Measurements from ENCODE around the gene MITF. TPM values are rescaled to one million over a fixed set of nuclear protein-coding genes. Genes with fewer than 3 reads are reported as not detected.

Gene MITF
- total RNA-seq, 1 experiment from 2014 or later: 1.9 TPM

DNA sequence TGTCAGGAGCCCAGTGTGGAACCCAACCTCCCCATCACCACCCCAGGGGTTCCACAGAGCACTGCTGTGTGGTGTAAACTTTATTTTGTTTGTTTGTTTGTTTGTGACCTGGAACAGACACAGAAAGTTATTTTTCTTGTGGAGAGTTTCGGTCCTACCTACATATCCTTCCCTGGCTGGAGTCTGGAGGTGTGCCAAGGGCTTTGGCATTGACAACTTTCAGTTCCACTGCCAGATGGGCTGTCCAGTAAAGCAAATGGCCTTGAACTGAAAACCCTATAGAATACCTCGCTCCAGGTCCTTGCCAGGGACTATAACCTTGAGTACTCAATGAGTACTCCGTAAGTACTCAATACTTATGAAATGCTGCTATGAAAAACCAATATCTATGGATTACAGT, 103.5 kb downstream of the MITF start:
- H3K4me1 ChIP-seq (ENCODE audit: control insufficient read depth in 1 of 2, insufficient read depth in 2 of 2, low read length in 2 of 2): no peaks in the 10 kb centered on the region
- ChIA-PET RAD21 (ENCODE audit: low non-redundant PET in 1 of 2, low total read pairs in 2 of 2, uncharacterized antibody in 2 of 2, unreplicated experiment in 2 of 2) (no interaction called here), POLR2A (no interaction called here), CTCF (no interaction called here)
- no peaks in the 10 kb centered on the region for H3K9me3 ChIP-seq (ENCODE audit: control insufficient read depth in 1 of 2, insufficient read depth in 1 of 2, low read depth in 1 of 2, low read length in 2 of 2)
- TF ChIP-seq EZH2 (IDR thresholded peaks at IDR 0.05) (no peak), EZH2phosphoT487 (IDR thresholded peaks at IDR 0.05; ENCODE audit: borderline replicate concordance) (no peak), ELF1 (IDR thresholded peaks at IDR 0.05; ENCODE audit: borderline replicate concordance, low read depth) (no peak), SRF (IDR thresholded peaks at IDR 0.05; ENCODE audit: low read depth) (no peak), FOSL1 (IDR thresholded peaks at IDR 0.05; ENCODE audit: low read depth) (no peak), ZFX (IDR thresholded peaks at IDR 0.05) (no peak), POLR2AphosphoS5 (IDR thresholded peaks at IDR 0.05; ENCODE audit: low read depth, low read length) (no peak), ZNF274 (IDR thresholded peaks at IDR 0.05; ENCODE audit: low read depth, low read length) (no peak), CBX3 (IDR thresholded peaks at IDR 0.05; ENCODE audit: low read depth) (no peak), CEBPB (IDR thresholded peaks at IDR 0.05; ENCODE audit: low read depth) (no peak), SIN3A (IDR thresholded peaks at IDR 0.05; ENCODE audit: low read depth) (no peak)
- TF ChIP-seq, protein P1, sequence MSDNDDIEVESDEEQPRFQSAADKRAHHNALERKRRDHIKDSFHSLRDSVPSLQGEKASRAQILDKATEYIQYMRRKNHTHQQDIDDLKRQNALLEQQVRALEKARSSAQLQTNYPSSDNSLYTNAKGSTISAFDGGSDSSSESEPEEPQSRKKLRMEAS (IDR thresholded peaks at IDR 0.05): no peak
- TF ChIP-seq, protein P2, sequence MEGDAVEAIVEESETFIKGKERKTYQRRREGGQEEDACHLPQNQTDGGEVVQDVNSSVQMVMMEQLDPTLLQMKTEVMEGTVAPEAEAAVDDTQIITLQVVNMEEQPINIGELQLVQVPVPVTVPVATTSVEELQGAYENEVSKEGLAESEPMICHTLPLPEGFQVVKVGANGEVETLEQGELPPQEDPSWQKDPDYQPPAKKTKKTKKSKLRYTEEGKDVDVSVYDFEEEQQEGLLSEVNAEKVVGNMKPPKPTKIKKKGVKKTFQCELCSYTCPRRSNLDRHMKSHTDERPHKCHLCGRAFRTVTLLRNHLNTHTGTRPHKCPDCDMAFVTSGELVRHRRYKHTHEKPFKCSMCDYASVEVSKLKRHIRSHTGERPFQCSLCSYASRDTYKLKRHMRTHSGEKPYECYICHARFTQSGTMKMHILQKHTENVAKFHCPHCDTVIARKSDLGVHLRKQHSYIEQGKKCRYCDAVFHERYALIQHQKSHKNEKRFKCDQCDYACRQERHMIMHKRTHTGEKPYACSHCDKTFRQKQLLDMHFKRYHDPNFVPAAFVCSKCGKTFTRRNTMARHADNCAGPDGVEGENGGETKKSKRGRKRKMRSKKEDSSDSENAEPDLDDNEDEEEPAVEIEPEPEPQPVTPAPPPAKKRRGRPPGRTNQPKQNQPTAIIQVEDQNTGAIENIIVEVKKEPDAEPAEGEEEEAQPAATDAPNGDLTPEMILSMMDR (IDR thresholded peaks at IDR 0.05 in 2 of 3, conservative IDR thresholded peaks at IDR 0.05 in 1 of 3; ENCODE audit: borderline replicate concordance in 1 of 3, insufficient read depth in 1 of 3, low read depth in 2 of 3, low read length in 2 of 3): no peak
- TF ChIP-seq, protein P3, sequence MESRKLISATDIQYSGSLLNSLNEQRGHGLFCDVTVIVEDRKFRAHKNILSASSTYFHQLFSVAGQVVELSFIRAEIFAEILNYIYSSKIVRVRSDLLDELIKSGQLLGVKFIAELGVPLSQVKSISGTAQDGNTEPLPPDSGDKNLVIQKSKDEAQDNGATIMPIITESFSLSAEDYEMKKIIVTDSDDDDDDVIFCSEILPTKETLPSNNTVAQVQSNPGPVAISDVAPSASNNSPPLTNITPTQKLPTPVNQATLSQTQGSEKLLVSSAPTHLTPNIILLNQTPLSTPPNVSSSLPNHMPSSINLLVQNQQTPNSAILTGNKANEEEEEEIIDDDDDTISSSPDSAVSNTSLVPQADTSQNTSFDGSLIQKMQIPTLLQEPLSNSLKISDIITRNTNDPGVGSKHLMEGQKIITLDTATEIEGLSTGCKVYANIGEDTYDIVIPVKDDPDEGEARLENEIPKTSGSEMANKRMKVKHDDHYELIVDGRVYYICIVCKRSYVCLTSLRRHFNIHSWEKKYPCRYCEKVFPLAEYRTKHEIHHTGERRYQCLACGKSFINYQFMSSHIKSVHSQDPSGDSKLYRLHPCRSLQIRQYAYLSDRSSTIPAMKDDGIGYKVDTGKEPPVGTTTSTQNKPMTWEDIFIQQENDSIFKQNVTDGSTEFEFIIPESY (IDR thresholded peaks at IDR 0.05; ENCODE audit: extremely low read depth, insufficient replicate concordance, low read length): no peak
- TF ChIP-seq, protein P4, sequence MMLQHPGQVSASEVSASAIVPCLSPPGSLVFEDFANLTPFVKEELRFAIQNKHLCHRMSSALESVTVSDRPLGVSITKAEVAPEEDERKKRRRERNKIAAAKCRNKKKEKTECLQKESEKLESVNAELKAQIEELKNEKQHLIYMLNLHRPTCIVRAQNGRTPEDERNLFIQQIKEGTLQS (IDR thresholded peaks at IDR 0.05): no peak
- intact Hi-C loops (cut with micrococcal nuclease): no loop called here
- no peaks in the 10 kb centered on the region for H3K9me2 ChIP-seq (ENCODE audit: insufficient read depth)
- H2AFZ ChIP-seq (ENCODE audit: low read depth, low read length, poor library complexity, severe bottlenecking): no peak overlapping the region
- H3K4me3 ChIP-seq (replicated peaks in 1 of 2; ENCODE audit: low read depth in 1 of 2, low read length in 2 of 2): no peak overlapping the region
- ATAC-seq (no peak), DNase-seq (ENCODE audit: low read depth, low spot score) (no peak)
- H3K4me2 ChIP-seq (ENCODE audit: low read length): no peak overlapping the region
- H4K20me1 ChIP-seq (ENCODE audit: insufficient read depth): no peaks in the 10 kb centered on the region
- no peak overlapping the region for H3K9ac ChIP-seq (ENCODE audit: low read length)
- no peaks in the 10 kb centered on the region for H3K27me3 ChIP-seq (ENCODE audit: insufficient read depth, low read length)
- no peaks in the 10 kb centered on the region for H3K36me3 ChIP-seq (ENCODE audit: control insufficient read depth in 1 of 2, insufficient read depth in 2 of 2, low read length in 2 of 2)
- H3K27ac ChIP-seq (ENCODE audit: low read depth, low read length): no peak overlapping the region
- BruUV-seq (replicated peaks): no TSS peak
- H3K79me2 ChIP-seq (ENCODE audit: insufficient read depth, low read length): no peaks in the 10 kb centered on the region

All from HCT116 (cell line).